Measurements from ENCODE around the gene PCNX4.

The PCNX4 gene

DNA sequence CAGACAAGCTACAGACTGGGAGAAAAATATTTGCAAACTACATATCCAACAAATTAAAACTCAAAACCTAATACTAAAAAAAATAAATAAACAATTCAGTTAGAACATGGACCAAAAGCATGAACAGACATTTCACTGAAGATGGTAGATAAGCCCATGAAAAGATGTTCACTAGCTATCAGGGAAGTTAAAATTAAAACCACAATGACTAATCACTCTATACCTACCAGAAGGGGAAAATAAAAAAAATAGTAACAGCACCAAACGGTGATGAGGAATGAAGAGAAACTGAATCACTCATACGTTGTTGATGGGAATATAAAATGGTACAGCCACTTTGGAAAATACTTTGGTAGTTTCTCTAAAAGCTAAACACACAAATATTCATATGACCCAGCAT lies 104.6 kb downstream of the PCNX4 start:
- Histone ChIP-seq H3K27me3 (ENCODE audit: insufficient read depth, low read length, poor library complexity) (no peaks in the 10 kb centered on the region), H3K27ac (ENCODE audit: low read length) (no peak overlapping the region), H3K9ac (ENCODE audit: low read depth, low read length) (no peak overlapping the region), H3K4me1 (ENCODE audit: insufficient read depth, low read length) (peaks cover 15% of the 10 kb centered on the region), H2AFZ (ENCODE audit: low read depth, low read length) (no peak overlapping the region), H3K4me2 (ENCODE audit: insufficient read depth, low read length) (no peak overlapping the region), H3K36me3 (ENCODE audit: insufficient read depth, low read length) (no peaks in the 10 kb centered on the region), H3K79me2 (ENCODE audit: insufficient read depth, low read length) (no peaks in the 10 kb centered on the region), H4K20me1 (ENCODE audit: insufficient read depth, low read length) (no peaks in the 10 kb centered on the region), H3K9me3 (ENCODE audit: insufficient read depth, low read length, severe bottlenecking) (no peaks in the 10 kb centered on the region), H3K4me3 (ENCODE audit: low read depth in 1 of 2, low read length in 2 of 2) (no peak overlapping the region)
- ATAC-seq (ENCODE audit: insufficient read depth, low read depth): peak; percentile 69; the same call in 1 of the 3 replicates
- DNase-seq: no peak
- TF ChIP-seq, protein P1, sequence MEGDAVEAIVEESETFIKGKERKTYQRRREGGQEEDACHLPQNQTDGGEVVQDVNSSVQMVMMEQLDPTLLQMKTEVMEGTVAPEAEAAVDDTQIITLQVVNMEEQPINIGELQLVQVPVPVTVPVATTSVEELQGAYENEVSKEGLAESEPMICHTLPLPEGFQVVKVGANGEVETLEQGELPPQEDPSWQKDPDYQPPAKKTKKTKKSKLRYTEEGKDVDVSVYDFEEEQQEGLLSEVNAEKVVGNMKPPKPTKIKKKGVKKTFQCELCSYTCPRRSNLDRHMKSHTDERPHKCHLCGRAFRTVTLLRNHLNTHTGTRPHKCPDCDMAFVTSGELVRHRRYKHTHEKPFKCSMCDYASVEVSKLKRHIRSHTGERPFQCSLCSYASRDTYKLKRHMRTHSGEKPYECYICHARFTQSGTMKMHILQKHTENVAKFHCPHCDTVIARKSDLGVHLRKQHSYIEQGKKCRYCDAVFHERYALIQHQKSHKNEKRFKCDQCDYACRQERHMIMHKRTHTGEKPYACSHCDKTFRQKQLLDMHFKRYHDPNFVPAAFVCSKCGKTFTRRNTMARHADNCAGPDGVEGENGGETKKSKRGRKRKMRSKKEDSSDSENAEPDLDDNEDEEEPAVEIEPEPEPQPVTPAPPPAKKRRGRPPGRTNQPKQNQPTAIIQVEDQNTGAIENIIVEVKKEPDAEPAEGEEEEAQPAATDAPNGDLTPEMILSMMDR (IDR thresholded peaks at IDR 0.05; ENCODE audit: borderline replicate concordance, extremely low read depth, low read length, poor library complexity, severe bottlenecking): no peak
- TF ChIP-seq EZH2 (IDR thresholded peaks at IDR 0.05; ENCODE audit: borderline replicate concordance, low read depth, low read length, severe bottlenecking): no peak

DNA sequence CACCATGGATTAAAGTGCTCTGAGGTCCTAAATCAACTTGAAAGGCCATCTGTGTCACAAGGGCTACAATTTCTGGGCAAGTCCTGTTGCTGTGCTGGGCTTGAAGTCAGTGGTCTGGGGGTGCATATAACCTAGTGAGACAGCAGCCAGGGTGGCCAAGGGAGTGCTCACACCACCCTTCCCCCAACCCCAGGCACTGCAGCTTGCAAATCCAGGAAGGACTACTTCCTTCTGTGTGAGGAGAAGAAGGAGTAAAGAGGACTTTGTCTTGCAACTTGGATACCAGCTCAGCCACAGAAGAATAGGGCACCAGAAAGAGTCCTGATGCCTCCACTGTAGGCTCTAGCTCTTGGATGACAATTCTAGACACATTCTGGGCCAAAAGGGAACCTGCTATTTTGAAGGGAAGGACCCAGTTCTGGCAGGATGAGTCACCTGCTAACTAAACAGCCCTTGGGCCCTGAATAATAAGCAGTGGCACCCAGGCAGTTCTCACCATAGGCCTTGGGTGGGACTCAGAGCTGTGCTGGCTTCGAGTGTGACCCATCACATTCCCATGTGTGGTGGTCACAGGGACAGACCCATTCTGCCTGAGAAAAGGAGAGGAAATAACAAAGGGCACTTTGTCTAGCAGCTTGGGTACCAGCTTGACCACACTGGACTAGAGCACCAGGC lies 106.0 kb downstream of the PCNX4 start:
- no peak overlapping the region for H3K4me2 ChIP-seq (ENCODE audit: insufficient read depth, low read length)
- no peaks in the 10 kb centered on the region for H4K20me1 ChIP-seq (ENCODE audit: insufficient read depth, low read length)
- H3K79me2 ChIP-seq (ENCODE audit: insufficient read depth, low read length): no peaks in the 10 kb centered on the region
- no peak overlapping the region for H2AFZ ChIP-seq (ENCODE audit: low read depth, low read length)
- H3K4me1 ChIP-seq (ENCODE audit: insufficient read depth, low read length): peaks cover 15% of the 10 kb centered on the region
- no peak for TF ChIP-seq EZH2 (IDR thresholded peaks at IDR 0.05; ENCODE audit: borderline replicate concordance, low read depth, low read length, severe bottlenecking)
- H3K9me3 ChIP-seq (ENCODE audit: insufficient read depth, low read length, severe bottlenecking): no peaks in the 10 kb centered on the region
- DNase-seq (no peak), ATAC-seq (ENCODE audit: insufficient read depth, low read depth) (no peak)
- no peaks in the 10 kb centered on the region for H3K27me3 ChIP-seq (ENCODE audit: insufficient read depth, low read length, poor library complexity)
- no peak overlapping the region for H3K27ac ChIP-seq (ENCODE audit: low read length)
- H3K36me3 ChIP-seq (ENCODE audit: insufficient read depth, low read length): no peaks in the 10 kb centered on the region
- no peak overlapping the region for H3K9ac ChIP-seq (ENCODE audit: low read depth, low read length)
- no peak overlapping the region for H3K4me3 ChIP-seq (ENCODE audit: low read depth in 1 of 2, low read length in 2 of 2)

DNA sequence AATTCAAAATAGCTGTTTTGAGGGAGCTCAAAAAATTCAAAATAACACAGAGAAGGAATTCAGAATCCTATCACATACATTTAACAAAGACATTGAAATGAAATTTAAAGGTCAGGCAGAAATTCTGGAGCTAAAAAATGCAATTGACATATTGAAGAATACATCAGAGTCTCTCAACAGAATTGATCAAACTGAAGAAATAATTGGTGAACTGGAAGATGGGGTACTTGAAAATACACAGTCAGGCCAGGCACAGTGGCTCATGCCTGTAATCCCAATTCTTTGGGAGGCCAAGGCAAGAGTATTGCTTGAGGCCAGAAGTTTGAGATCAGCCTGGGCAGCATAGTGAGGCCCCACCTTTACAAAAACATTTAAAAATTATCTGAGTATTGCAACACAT lies 107.6 kb downstream of the PCNX4 start:
- DNase-seq (no peak), ATAC-seq (ENCODE audit: insufficient read depth, low read depth) (no peak)
- no peak for TF ChIP-seq EZH2 (IDR thresholded peaks at IDR 0.05; ENCODE audit: borderline replicate concordance, low read depth, low read length, severe bottlenecking)
- TF ChIP-seq, protein P1 (IDR thresholded peaks at IDR 0.05; ENCODE audit: borderline replicate concordance, extremely low read depth, low read length, poor library complexity, severe bottlenecking): no peak
- H4K20me1 ChIP-seq (ENCODE audit: insufficient read depth, low read length): no peaks in the 10 kb centered on the region
- no peak overlapping the region for H3K9ac ChIP-seq (ENCODE audit: low read depth, low read length)
- H3K4me1 ChIP-seq (ENCODE audit: insufficient read depth, low read length): peaks cover 15% of the 10 kb centered on the region
- H3K9me3 ChIP-seq (ENCODE audit: insufficient read depth, low read length, severe bottlenecking): no peaks in the 10 kb centered on the region
- H3K27me3 ChIP-seq (ENCODE audit: insufficient read depth, low read length, poor library complexity): no peaks in the 10 kb centered on the region
- no peaks in the 10 kb centered on the region for H3K36me3 ChIP-seq (ENCODE audit: insufficient read depth, low read length)
- no peak overlapping the region for H3K27ac ChIP-seq (ENCODE audit: low read length)
- no peak overlapping the region for H2AFZ ChIP-seq (ENCODE audit: low read depth, low read length)
- no peak overlapping the region for H3K4me3 ChIP-seq (ENCODE audit: low read depth in 1 of 2, low read length in 2 of 2)
- no peaks in the 10 kb centered on the region for H3K79me2 ChIP-seq (ENCODE audit: insufficient read depth, low read length)
- no peak overlapping the region for H3K4me2 ChIP-seq (ENCODE audit: insufficient read depth, low read length)

DNA sequence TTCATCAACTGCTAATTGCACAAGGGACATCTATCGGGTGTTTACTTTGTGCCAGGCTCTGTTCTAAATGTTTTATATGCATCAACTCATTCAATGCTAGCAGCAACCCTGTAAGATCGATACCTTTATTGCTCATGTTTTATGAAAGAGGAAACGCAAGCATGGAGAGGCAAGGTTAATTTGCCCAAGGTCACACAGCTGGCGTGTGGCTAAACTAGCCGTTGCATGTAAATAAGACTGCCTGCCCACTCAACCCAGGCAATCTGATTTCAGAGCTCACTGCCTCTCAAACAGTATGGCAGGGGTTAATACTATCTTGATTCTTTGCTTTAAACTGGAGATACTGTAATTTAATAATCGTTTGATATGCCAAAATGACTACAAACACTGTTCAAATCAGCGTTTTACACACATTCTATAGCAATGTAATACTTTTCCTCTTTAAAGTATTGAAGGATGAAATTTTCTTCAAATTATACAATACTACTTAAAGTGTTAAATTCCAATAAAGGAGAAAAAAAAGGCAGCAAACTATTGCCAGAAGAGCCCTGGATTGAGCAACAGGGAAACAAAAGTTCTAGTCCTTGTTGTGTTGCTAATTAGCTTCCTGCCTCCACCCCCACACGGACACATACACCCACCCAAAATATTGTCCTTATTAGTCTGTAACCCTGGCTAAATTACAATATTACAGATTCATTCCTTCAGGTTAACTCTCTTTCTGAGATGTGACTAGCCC lies 112.5 kb downstream of the PCNX4 start:
- Histone ChIP-seq H4K20me1 (ENCODE audit: insufficient read depth, low read length) (no peaks in the 10 kb centered on the region), H3K36me3 (ENCODE audit: insufficient read depth, low read length) (no peaks in the 10 kb centered on the region), H3K9ac (ENCODE audit: low read depth, low read length) (no peak overlapping the region), H3K4me2 (ENCODE audit: insufficient read depth, low read length) (no peak overlapping the region), H3K27ac (ENCODE audit: low read length) (no peak overlapping the region), H3K9me3 (ENCODE audit: insufficient read depth, low read length, severe bottlenecking) (no peaks in the 10 kb centered on the region), H3K4me1 (ENCODE audit: insufficient read depth, low read length) (no peaks in the 10 kb centered on the region), H2AFZ (ENCODE audit: low read depth, low read length) (no peak overlapping the region), H3K27me3 (ENCODE audit: insufficient read depth, low read length, poor library complexity) (peaks cover 15% of the 10 kb centered on the region), H3K4me3 (ENCODE audit: low read depth in 1 of 2, low read length in 2 of 2) (no peak overlapping the region), H3K79me2 (ENCODE audit: insufficient read depth, low read length) (no peaks in the 10 kb centered on the region)
- ATAC-seq (ENCODE audit: insufficient read depth, low read depth) (no peak), DNase-seq (no peak)
- TF ChIP-seq, protein P1 (IDR thresholded peaks at IDR 0.05; ENCODE audit: borderline replicate concordance, extremely low read depth, low read length, poor library complexity, severe bottlenecking): no peak
- TF ChIP-seq EZH2 (IDR thresholded peaks at IDR 0.05; ENCODE audit: borderline replicate concordance, low read depth, low read length, severe bottlenecking): no peak
